Parathyroid adenoma (tissue), 2 donors: ENCODE measurements around the gene TP53I3.
"Not testable (repeated sequence)": the region's sequence is repeated elsewhere in the genome, so short reads cannot be mapped to it uniquely, and the experiment has no call there.

Experiments used
- H2AFZ ChIP-seq: fragments of 300-600 bp; sonication (generic); one replicate; pipeline ENCODE4 v1.7.0; 2017; ENCODE audit warnings: antibody characterized with exemption, mild to moderate bottlenecking
- H3K27ac ChIP-seq: fragments of 300-600 bp; sonication (generic); one replicate; pipeline ENCODE4 v1.7.0; 2017
- H3K27me3 ChIP-seq: fragments of 300-600 bp; sonication (generic); one replicate; pipeline ENCODE4 v1.7.0; 2017; ENCODE audit warnings: low read length; ENCODE audit not compliant: control insufficient read depth, insufficient read depth
- H3K36me3 ChIP-seq: fragments of 300-600 bp; sonication (generic); one replicate; pipeline ENCODE4 v1.7.0; 2017; ENCODE audit warnings: low read length; ENCODE audit not compliant: control insufficient read depth, insufficient read depth
- H3K4me1 ChIP-seq: fragments of 300-600 bp; sonication (generic); one replicate; pipeline ENCODE4 v1.7.0; 2017; ENCODE audit warnings: control low read depth
- H3K4me2 ChIP-seq: fragments of 300-600 bp; sonication (generic); one replicate; pipeline ENCODE4 v1.7.0; 2017; ENCODE audit warnings: low read length
- H3K4me3 ChIP-seq: fragments of 300-600 bp; sonication (generic); one replicate; pipeline ENCODE4 v1.7.0; 2017; ENCODE audit warnings: low read depth, low read length
- H3K79me2 ChIP-seq: fragments of 300-600 bp; sonication (generic); one replicate; pipeline ENCODE4 v1.7.0; 2017; ENCODE audit warnings: control low read depth
- H3K9ac ChIP-seq: fragments of 300-600 bp; sonication (generic); one replicate; pipeline ENCODE4 v1.7.0; 2017; ENCODE audit warnings: mild to moderate bottlenecking
- H3K9me3 ChIP-seq: fragments of 300-600 bp; sonication (generic); one replicate; pipeline ENCODE4 v1.7.0; 2017; ENCODE audit warnings: low read length; ENCODE audit not compliant: control insufficient read depth
- CTCF ChIP-seq: fragments of 300-600 bp; sonication (generic); IDR thresholded peaks from one replicate; pipeline ENCODE4 v1.7.0; 2017; ENCODE audit warnings: antibody characterized with exemption, mild to moderate bottlenecking
- donor health status: primary hyperparathyroidism.

The TP53I3 gene

GRCh38 chr2:24045511-24046508, 38.8 kb downstream of the TP53I3 start:
- no peak for TF ChIP-seq CTCF
- no peaks in the 10 kb centered on the region for H3K9me3 ChIP-seq
- no peak overlapping the region for H3K4me3 ChIP-seq
- H3K36me3 ChIP-seq, result no peaks in the 10 kb centered on the region
- H3K4me2 ChIP-seq, result peak overlapping the region; percentile 92
- no peak overlapping the region for H3K27ac ChIP-seq
- H2AFZ ChIP-seq, result no peak overlapping the region
- no peaks in the 10 kb centered on the region for H3K4me1 ChIP-seq
- peaks cover 4% of the 10 kb centered on the region for H3K79me2 ChIP-seq
- no peaks in the 10 kb centered on the region for H3K27me3 ChIP-seq
- H3K9ac ChIP-seq, result no peak overlapping the region

DNA sequence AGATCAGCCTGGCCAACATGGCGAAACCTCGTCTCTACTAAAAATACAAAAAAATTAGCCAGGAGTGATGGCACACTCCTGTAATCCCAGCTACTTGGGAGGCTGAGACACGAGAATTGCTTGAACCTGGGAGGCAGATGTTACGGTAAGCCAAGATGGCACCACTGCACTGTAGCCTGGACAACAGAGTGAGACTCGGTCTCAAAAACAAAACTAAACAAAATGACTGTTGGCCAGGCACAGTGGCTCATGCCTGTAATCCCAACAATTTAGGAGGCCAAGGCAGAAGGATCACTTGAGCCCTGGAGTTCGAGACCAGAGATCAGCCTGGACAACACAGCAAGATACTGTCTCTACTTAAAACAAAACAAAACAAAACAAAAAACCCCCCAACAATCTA, 41.5 kb downstream of the TP53I3 start:
- H3K4me1 ChIP-seq, H3K27ac ChIP-seq, H3K4me2 ChIP-seq, H3K4me3 ChIP-seq, H3K36me3 ChIP-seq, H3K79me2 ChIP-seq, H2AFZ ChIP-seq, H3K27me3 ChIP-seq, H3K9ac ChIP-seq, H3K9me3 ChIP-seq: not testable (repeated sequence)

DNA sequence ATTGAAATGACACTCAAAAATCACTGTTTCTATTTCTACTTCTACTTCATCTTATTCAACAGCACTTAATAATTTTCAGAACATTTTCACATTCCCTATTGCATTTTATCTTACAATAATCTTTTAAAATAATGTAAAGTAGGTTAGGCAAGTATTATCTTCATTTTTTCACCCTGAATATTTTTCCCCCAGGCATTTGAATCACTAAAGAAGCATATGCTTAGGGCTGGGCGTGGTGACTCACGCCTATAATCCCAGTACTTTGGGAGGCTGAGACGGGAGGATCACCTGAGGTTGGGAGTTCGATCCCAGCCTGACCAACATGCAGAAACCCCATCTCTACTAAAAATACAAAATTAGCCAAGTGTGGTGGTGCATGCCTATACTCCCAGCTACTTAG, 44.1 kb downstream of the TP53I3 start:
- Histone ChIP-seq H3K9me3 (no peaks in the 10 kb centered on the region), H3K9ac (no peak overlapping the region), H3K27ac (no peak overlapping the region), H2AFZ (no peak overlapping the region), H3K4me1 (no peaks in the 10 kb centered on the region), H3K36me3 (no peaks in the 10 kb centered on the region), H3K4me2 (no peak overlapping the region), H3K27me3 (no peaks in the 10 kb centered on the region), H3K4me3 (no peak overlapping the region), H3K79me2 (peaks cover 6% of the 10 kb centered on the region)
- TF ChIP-seq CTCF, result no peak

DNA sequence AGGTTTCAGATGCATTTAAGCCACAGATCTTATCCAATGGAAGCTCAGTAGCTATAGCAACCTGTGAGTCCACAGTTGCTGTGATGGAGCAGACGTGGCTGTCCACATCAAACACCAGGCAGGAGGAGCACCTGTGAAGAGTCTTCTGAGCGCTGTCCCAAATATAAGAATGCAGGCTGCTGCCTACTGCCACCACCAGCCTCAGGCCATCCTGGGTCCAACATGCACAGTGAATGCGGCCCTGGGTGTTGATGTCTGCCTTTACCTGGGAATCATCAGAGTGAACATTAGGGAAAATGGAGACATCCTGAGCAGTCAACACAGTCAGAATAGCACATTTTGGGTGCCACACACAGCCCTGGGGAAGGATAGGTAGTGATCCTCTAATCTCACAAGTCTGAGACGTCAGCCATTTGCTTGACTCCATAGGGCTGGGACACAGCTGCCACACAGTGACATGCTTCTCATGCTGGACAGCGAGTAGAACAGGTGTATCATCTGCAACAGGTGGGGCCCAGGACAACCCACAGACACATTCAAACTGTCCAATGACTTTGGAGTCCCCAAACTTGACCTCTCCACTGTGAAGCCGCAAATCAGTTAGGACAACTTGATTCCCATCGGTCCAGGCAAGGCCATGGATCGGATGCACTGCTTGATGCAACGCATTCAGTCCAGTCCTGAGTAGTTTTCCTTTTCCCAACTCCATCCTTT, 45.7 kb downstream of the TP53I3 start:
- Histone ChIP-seq H3K4me2 (no peak overlapping the region), H3K4me3 (no peak overlapping the region), H3K4me1 (no peaks in the 10 kb centered on the region), H3K27me3 (no peaks in the 10 kb centered on the region), H3K9me3 (no peaks in the 10 kb centered on the region), H3K36me3 (no peaks in the 10 kb centered on the region), H3K27ac (no peak overlapping the region), H3K9ac (no peak overlapping the region), H3K79me2 (peaks cover 6% of the 10 kb centered on the region), H2AFZ (no peak overlapping the region)
- TF ChIP-seq CTCF, result no peak
